K562 (cell line): ENCODE results near the gene OR10G8.

Experiments
- GATAD2A ChIP-seq: fragments of 450-650 bp; IDR thresholded peaks from 2 replicates; pipeline ENCODE4 v1.6.1; 2017
- LEF1 ChIP-seq: fragments of 450-650 bp; IDR thresholded peaks from 2 replicates; pipeline ENCODE4 v1.6.1; 2016; ENCODE audit warnings: mild to moderate bottlenecking
- U2AF1 ChIP-seq: fragments of 200-400 bp; formaldehyde crosslinking; optimal IDR thresholded peaks from 2 replicates; pipeline ENCODE3; 2017; ENCODE audit warnings: mild to moderate bottlenecking, low read depth, low read length, moderate library complexity
- ZEB2 ChIP-seq: fragments of 450-650 bp; IDR thresholded peaks from 2 replicates; pipeline ENCODE4 v1.6.1; 2016
- ZNF347 ChIP-seq: fragments of 450-650 bp; formaldehyde crosslinking; IDR thresholded peaks from 2 replicates; pipeline ENCODE4 v1.4.0; 2020; ENCODE audit warnings: low read depth, mild to moderate bottlenecking, moderate library complexity
- ZNF589 ChIP-seq: fragments of 200-800 bp; sonication (Bioruptor generic); IDR thresholded peaks from 2 replicates; pipeline ENCODE4 v1.6.1; 2016; ENCODE audit warnings: low read depth, missing genetic modification characterization, missing compliant biosample characterization
- TF ChIP-seq, protein P1 (sequence below), 3 experiments: IDR thresholded peaks in 2 of 3; conservative IDR thresholded peaks in 1 of 3; 2 replicates each; pipeline ENCODE4 v1.5.1; 2011 to 2012; ENCODE audit warnings: low read length in 3 of 3, mild to moderate bottlenecking in 3 of 3, control low read depth in 2 of 3, improper control_type of control experiment in 1 of 3, inconsistent platforms in 1 of 3, low read depth in 1 of 3, mixed read lengths in 1 of 3, moderate library complexity in 1 of 3; ENCODE audit not compliant: insufficient read depth in 2 of 3
- TF ChIP-seq, protein P2 (sequence below), 2 experiments: fragments of 450-650 bp in 1 of 2; sonication (generic) in 1 of 2; formaldehyde crosslinking in 1 of 2; IDR thresholded peaks in 1 of 2; conservative IDR thresholded peaks in 1 of 2; 2 replicates each; pipeline versions ENCODE4 v1.6.1 to v1.8.1; 2016 to 2023; ENCODE audit warnings: mild to moderate bottlenecking in 2 of 2, moderate library complexity in 2 of 2, inconsistent platforms in 1 of 2, missing genetic modification reagents in 1 of 2
- TF ChIP-seq, protein P3 (sequence below): sonication (generic); formaldehyde crosslinking; IDR thresholded peaks from 2 replicates; pipeline ENCODE4 v1.9.0; 2022; ENCODE audit warnings: mild to moderate bottlenecking, missing genetic modification reagents
- TF ChIP-seq, protein P4 (sequence below): sonication (generic); IDR thresholded peaks from 2 replicates; pipeline ENCODE4 v1.6.1; 2016
- TF ChIP-seq, protein P5 (sequence below), 2 experiments: fragments of 450-650 bp; formaldehyde crosslinking in 1 of 2; IDR thresholded peaks; 2 replicates each; pipeline versions ENCODE4 v1.4.0 to v1.6.1; 2014 to 2020; ENCODE audit warnings: mild to moderate bottlenecking in 2 of 2, borderline replicate concordance in 1 of 2, low read depth in 1 of 2
- TF ChIP-seq, protein P6 (sequence below): IDR thresholded peaks from 3 replicates; pipeline ENCODE4 v1.6.1; 2011; ENCODE audit warnings: borderline replicate concordance, mild to moderate bottlenecking, moderate library complexity; ENCODE audit not compliant: insufficient read length; ENCODE audit errors: extremely low read depth
- TF ChIP-seq, protein P7 (sequence below): fragments of 250-450 bp; sonication (Bioruptor Pico); IDR thresholded peaks from 2 replicates; pipeline ENCODE4 v1.5.0; 2021
- TF ChIP-seq, protein P8 (sequence below): fragments of 250-450 bp; sonication (Bioruptor Pico); IDR thresholded peaks from 2 replicates; pipeline ENCODE4 v1.8.0; 2022; ENCODE audit warnings: moderate library complexity, mild to moderate bottlenecking, inconsistent platforms

DNA sequence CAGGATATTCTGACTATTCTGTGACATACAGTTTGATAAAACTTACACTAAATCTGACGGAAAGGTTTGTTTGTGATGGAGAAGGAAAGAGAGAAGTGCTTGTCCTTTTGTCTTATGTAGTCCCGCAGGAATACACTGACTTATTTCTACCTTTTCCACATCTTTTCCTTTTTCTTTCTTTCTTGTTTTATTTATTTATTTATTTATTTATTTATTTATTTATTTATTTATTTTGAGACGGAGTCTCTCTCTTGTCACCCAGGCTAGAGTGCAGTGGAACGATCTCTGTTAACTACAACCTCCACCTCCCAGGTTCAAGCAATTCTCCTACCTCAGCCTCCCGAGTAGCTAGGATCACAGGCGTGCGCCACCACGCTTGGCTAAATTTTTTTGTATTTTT lies 45.5 kb downstream of the OR10G8 start:
- TF ChIP-seq, protein P1, sequence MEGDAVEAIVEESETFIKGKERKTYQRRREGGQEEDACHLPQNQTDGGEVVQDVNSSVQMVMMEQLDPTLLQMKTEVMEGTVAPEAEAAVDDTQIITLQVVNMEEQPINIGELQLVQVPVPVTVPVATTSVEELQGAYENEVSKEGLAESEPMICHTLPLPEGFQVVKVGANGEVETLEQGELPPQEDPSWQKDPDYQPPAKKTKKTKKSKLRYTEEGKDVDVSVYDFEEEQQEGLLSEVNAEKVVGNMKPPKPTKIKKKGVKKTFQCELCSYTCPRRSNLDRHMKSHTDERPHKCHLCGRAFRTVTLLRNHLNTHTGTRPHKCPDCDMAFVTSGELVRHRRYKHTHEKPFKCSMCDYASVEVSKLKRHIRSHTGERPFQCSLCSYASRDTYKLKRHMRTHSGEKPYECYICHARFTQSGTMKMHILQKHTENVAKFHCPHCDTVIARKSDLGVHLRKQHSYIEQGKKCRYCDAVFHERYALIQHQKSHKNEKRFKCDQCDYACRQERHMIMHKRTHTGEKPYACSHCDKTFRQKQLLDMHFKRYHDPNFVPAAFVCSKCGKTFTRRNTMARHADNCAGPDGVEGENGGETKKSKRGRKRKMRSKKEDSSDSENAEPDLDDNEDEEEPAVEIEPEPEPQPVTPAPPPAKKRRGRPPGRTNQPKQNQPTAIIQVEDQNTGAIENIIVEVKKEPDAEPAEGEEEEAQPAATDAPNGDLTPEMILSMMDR (IDR thresholded peaks at IDR 0.05 in 2 of 3, conservative IDR thresholded peaks at IDR 0.05 in 1 of 3; ENCODE audit: insufficient read depth in 2 of 3, low read depth in 1 of 3, low read length in 3 of 3): no peak
- TF ChIP-seq, protein P2, sequence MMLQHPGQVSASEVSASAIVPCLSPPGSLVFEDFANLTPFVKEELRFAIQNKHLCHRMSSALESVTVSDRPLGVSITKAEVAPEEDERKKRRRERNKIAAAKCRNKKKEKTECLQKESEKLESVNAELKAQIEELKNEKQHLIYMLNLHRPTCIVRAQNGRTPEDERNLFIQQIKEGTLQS (IDR thresholded peaks at IDR 0.05): no peak
- TF ChIP-seq, protein P2 (CRISPR knock-in tag; conservative IDR thresholded peaks at IDR 0.05): no peak
- TF ChIP-seq, protein P3, sequence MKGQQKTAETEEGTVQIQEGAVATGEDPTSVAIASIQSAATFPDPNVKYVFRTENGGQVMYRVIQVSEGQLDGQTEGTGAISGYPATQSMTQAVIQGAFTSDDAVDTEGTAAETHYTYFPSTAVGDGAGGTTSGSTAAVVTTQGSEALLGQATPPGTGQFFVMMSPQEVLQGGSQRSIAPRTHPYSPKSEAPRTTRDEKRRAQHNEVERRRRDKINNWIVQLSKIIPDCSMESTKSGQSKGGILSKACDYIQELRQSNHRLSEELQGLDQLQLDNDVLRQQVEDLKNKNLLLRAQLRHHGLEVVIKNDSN: no peak
- TF ChIP-seq GATAD2A: no peak
- no peak for TF ChIP-seq ZNF589 (CRISPR knock-in tag)
- TF ChIP-seq ZNF347 (CRISPR knock-in tag): no peak
- TF ChIP-seq, protein P4, sequence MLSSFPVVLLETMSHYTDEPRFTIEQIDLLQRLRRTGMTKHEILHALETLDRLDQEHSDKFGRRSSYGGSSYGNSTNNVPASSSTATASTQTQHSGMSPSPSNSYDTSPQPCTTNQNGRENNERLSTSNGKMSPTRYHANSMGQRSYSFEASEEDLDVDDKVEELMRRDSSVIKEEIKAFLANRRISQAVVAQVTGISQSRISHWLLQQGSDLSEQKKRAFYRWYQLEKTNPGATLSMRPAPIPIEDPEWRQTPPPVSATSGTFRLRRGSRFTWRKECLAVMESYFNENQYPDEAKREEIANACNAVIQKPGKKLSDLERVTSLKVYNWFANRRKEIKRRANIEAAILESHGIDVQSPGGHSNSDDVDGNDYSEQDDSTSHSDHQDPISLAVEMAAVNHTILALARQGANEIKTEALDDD: no peak
- TF ChIP-seq, protein P5, sequence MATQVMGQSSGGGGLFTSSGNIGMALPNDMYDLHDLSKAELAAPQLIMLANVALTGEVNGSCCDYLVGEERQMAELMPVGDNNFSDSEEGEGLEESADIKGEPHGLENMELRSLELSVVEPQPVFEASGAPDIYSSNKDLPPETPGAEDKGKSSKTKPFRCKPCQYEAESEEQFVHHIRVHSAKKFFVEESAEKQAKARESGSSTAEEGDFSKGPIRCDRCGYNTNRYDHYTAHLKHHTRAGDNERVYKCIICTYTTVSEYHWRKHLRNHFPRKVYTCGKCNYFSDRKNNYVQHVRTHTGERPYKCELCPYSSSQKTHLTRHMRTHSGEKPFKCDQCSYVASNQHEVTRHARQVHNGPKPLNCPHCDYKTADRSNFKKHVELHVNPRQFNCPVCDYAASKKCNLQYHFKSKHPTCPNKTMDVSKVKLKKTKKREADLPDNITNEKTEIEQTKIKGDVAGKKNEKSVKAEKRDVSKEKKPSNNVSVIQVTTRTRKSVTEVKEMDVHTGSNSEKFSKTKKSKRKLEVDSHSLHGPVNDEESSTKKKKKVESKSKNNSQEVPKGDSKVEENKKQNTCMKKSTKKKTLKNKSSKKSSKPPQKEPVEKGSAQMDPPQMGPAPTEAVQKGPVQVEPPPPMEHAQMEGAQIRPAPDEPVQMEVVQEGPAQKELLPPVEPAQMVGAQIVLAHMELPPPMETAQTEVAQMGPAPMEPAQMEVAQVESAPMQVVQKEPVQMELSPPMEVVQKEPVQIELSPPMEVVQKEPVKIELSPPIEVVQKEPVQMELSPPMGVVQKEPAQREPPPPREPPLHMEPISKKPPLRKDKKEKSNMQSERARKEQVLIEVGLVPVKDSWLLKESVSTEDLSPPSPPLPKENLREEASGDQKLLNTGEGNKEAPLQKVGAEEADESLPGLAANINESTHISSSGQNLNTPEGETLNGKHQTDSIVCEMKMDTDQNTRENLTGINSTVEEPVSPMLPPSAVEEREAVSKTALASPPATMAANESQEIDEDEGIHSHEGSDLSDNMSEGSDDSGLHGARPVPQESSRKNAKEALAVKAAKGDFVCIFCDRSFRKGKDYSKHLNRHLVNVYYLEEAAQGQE (IDR thresholded peaks at IDR 0.05; ENCODE audit: borderline replicate concordance): no peak
- TF ChIP-seq, protein P5 (CRISPR knock-in tag; IDR thresholded peaks at IDR 0.05; ENCODE audit: low read depth): no peak
- no peak for TF ChIP-seq LEF1
- TF ChIP-seq, protein P6, sequence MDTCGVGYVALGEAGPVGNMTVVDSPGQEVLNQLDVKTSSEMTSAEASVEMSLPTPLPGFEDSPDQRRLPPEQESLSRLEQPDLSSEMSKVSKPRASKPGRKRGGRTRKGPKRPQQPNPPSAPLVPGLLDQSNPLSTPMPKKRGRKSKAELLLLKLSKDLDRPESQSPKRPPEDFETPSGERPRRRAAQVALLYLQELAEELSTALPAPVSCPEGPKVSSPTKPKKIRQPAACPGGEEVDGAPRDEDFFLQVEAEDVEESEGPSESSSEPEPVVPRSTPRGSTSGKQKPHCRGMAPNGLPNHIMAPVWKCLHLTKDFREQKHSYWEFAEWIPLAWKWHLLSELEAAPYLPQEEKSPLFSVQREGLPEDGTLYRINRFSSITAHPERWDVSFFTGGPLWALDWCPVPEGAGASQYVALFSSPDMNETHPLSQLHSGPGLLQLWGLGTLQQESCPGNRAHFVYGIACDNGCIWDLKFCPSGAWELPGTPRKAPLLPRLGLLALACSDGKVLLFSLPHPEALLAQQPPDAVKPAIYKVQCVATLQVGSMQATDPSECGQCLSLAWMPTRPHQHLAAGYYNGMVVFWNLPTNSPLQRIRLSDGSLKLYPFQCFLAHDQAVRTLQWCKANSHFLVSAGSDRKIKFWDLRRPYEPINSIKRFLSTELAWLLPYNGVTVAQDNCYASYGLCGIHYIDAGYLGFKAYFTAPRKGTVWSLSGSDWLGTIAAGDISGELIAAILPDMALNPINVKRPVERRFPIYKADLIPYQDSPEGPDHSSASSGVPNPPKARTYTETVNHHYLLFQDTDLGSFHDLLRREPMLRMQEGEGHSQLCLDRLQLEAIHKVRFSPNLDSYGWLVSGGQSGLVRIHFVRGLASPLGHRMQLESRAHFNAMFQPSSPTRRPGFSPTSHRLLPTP: no peak
- TF ChIP-seq, protein P7, sequence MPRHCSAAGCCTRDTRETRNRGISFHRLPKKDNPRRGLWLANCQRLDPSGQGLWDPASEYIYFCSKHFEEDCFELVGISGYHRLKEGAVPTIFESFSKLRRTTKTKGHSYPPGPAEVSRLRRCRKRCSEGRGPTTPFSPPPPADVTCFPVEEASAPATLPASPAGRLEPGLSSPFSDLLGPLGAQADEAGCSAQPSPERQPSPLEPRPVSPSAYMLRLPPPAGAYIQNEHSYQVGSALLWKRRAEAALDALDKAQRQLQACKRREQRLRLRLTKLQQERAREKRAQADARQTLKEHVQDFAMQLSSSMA (CRISPR knock-in tag): no peak
- TF ChIP-seq, protein P8, sequence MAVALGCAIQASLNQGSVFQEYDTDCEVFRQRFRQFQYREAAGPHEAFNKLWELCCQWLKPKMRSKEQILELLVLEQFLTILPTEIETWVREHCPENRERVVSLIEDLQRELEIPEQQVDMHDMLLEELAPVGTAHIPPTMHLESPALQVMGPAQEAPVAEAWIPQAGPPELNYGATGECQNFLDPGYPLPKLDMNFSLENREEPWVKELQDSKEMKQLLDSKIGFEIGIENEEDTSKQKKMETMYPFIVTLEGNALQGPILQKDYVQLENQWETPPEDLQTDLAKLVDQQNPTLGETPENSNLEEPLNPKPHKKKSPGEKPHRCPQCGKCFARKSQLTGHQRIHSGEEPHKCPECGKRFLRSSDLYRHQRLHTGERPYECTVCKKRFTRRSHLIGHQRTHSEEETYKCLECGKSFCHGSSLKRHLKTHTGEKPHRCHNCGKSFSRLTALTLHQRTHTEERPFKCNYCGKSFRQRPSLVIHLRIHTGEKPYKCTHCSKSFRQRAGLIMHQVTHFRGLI (CRISPR knock-in tag): no peak
- no peak for TF ChIP-seq U2AF1
- no peak for TF ChIP-seq ZEB2
